Measurements from ENCODE around the gene COA3.

DNA sequence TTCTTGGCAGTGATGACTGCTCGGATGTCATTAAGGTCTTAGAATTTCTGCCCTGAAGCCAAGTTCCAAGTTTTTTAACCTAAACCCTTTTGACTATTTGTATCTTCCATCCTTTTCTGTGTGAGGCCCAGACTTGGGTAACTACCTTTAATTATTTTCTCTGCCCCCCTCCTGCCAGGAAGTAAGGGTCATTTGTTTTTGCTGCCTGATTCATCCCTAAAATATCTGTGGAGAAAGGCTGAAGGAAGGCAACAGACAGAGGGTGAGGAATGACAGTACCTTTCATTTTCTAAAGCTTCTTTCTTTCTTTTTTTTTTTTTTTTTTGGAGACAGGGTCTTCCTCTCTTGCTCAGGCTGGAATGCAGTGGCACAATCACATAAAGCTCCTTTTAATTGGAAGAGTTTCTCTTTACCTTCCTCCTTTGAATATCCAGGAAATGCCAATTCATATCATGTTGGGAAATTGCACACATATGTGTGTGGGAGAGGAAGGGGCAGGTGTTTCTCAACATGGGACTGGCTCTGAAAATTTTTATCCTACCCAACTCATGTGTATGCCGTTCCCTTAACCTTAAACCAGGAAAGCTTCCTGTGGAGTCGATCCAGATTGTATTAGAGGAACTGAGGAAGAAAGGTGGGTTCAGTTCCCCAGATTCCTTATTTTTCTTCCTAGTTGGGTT is 24.3 kb downstream of the COA3 start:
- TF ChIP-seq CTCF (IDR thresholded peaks at IDR 0.05) (no peak), POLR2A (IDR thresholded peaks at IDR 0.05) (no peak)
